ENCODE measurements around the gene SUCLG2.

- TF ChIP-seq CTCF (IDR thresholded peaks at IDR 0.05) (no peak), POLR2A (IDR thresholded peaks at IDR 0.05) (no peak)
These were observed 51.6 kb downstream of the SUCLG2 start for GRCh38 chr3:67602816-67603215.
